Measurements from ENCODE around the gene PTPRN2.
A peak's percentile ranks its signal among the peaks of the same experiment; 100 is the strongest.
"Not testable (repeated sequence)": the region's sequence is repeated elsewhere in the genome, so short reads cannot be mapped to it uniquely, and the experiment has no call there.

PTPRN2 gene

DNA sequence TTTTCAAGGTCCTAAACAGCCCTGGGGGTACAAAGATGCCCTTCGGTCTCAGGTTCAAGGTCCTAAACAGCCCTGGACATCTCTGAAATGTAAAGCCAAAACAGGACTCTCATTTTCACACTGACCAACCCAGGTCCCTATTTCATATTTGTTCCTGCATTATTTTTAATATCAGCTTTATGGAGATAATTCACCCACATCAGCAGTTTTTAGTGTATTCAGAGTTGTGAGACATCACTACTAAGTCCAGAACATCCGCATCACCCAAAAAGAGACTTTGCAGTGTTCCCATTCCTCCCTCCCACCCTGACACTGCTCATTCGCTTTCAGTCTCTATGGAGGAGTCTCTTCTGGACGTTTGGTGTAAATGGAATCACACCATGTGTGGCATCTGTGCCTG lies 420.2 kb downstream of the PTPRN2 start:
- no peak for DNase-seq (ENCODE audit: low read depth)

DNA sequence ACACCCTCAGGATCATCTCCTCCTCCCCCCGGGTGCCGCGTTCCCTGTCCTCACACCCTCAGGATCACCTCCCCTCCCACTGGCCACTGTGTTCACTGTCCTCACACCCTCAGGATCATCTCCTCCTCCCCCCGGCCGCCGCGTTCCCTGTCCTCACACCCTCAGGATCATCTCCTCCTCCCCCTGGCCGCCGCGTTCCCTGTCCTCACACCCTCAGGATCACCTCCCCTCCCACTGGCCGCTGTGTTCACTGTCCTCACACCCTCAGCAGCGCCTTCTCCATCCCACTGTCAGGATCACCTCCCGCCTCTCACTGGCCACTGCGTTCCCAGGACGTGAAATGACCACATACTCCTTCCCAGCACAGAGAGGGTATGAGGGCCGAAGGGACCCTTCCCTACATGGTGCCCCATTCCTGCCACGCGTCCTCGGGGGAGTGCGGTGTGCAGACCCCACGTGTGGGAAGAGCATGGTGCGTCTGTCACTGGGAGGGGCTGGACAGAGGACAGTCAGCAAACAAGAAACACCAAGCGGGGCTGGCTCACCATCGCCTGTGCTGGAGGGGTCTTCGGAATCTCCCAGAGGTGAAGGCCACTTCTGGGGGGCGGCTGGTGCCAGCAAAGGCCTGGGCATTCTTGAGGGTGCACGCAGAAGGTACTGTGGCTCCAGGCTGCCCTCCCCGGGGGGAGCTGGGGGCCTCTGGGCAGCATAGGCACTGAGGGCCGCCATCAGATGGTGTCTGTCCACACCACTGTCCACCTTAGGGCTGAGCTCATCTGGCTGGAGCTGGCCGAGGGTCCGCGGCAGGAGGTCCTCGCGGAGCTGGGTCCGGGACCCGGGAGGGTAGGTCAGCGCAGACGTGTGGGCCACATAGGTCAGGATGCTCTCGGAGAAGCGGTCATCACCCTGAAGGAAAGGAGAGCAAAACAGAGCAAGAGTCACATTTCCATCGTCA lies 421.0 kb downstream of the PTPRN2 start:
- no peak for DNase-seq (ENCODE audit: low read depth)

DNA sequence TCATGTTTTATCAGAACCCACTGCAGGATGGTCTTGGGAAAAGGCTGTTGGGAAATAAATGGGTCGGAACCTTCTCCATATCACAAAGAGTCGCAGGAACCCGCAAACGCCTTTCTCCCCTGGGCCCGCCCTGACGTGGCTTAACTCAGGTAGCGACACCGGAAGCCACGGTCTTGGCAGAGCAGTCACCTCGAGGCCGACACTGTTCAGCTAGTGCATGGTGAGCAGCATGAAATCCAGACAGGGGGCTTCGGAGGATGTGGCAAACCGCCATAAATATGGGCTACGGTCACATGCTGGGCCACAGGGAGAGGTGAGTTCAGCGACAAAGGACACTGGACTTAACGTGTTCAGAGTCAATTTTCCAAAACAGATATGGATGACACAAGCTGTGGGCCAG lies 421.9 kb downstream of the PTPRN2 start:
- no peak for DNase-seq (ENCODE audit: low read depth)

DNA sequence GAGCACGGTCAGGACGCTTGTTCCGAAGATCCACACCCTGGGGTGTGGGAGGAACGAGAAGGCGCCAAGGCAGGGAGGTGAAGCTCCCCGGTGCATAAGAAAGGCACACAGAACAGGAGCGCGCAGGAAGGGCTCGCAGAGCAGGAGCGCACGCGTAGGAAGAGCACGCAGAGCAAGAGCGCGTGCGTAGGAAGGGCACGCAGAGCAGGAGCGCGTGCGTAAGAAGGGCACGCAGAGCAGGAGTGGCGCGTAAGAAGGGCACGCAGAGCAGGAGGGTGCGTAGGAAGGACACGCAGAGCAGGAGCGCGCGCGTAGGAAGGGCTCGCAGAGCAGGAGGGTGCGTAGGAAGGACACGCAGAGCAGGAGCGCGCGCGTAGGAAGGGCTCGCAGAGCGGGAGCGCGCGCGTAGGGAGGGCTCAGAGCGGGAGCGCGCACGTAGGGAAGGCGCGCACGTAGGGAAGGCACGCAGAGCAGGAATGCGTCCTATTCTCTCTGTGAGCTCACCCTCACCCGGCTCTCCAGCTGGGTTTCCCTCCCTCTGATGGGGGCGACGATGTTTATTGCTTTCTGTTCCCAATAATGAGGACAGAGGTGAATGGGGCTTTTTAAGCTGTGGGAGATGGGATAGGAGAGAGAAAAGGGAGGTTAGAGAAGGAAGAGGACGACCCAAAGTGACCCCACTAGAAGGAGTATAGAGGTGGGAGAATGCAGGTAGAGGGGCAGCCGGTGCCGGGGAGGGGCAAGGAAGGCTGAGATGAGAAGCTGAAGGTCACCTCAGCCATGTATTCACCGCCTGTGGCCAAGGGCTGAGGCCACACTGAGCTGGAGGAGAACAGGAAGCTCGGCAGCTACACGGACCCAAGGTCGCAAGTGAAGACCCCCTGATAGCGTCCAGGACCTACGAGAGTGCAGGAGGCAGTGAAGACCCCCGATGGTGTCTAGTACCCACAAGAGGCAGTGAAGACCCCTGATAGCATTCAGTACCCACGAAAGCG lies 423.2 kb downstream of the PTPRN2 start:
- no peak for DNase-seq (ENCODE audit: low read depth)

- no peak for DNase-seq (ENCODE audit: low read depth)
Measured at GRCh38 chr7:158161194-158161593, 426.4 kb downstream of the PTPRN2 start.

DNA sequence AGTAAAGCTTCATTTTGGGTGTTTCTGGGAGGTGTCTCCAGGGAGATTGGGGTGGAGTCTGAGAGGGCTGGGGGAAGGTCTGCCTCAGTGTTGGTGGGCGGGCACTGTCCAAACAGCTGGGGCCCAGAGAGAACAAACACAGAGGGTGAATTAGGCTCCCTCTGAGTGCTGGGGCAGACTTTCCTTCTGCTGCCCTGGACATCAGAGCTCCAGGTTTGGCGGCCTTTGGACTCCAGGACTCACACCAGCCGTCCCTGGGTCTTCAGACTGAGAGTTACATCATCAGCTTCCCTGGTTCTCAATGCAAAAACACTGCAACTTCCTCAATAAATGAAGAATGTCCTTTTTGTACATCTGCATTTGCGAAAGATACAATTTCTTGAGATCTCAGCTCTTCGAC lies 427.4 kb downstream of the PTPRN2 start:
- no peak for DNase-seq (ENCODE audit: low read depth)

- DNase-seq (ENCODE audit: low read depth) = no peak
Measured at GRCh38 chr7:158157460-158157859, 430.2 kb downstream of the PTPRN2 start.

DNA sequence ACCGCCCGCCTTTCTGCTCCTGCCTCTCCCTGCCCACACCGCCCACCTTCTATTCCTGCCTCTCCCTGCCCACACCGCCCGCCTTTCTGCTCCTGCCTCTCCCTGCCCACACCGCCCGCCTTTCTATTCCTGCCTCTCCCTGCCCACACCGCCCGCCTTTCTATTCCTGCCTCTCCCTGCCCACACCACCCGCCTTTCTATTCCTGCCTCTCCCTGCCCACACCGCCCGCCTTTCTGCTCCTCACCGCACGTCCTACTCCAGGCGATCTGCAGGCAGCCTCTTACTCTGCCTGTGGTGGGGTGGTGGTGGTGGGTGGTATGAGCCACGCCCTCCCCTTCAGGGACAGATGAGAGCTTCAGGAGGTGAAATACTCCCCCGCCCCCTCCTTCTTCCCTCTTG lies 436.4 kb downstream of the PTPRN2 start:
- peak; percentile 20 for DNase-seq (ENCODE audit: low read depth)

DNA sequence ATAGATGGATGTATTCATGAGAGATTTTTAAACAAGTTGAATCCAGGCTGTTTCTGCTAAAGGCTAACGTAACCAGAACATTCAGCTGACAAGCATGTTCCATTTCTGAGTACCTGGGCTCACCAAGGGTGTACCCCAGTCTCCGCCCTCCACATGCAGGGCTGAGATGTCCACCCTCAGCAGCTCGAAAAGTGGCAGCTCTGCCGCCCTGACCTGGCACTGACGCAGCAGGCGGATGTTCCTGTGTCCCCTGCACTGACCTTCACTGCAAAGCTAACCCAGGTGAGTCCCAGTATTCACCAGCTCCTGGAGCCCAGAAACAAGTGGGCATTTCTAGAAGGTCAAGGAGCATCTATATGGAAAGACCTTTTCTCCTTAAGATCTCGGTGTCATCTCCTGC lies 437.4 kb downstream of the PTPRN2 start:
- DNase-seq (ENCODE audit: low read depth) = no peak

DNA sequence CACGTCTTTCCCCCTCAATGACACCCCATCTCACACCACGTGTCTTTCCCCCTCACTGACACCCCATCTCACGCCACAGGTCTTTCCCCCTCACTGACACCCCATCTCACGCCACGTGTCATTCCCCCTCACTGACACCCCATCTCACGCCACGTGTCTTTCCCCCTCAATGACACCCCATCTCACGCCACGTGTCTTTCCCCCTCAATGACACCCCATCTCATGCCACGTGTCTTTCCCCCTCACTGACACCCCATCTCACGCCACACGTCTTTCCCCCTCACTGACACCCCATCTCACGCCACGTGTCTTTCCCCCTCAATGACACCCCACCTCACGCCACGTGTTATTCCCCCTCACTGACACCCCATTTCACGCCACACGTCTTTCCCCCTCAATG lies 440.2 kb downstream of the PTPRN2 start:
- DNase-seq (ENCODE audit: low read depth) = not testable (repeated sequence)

DNA sequence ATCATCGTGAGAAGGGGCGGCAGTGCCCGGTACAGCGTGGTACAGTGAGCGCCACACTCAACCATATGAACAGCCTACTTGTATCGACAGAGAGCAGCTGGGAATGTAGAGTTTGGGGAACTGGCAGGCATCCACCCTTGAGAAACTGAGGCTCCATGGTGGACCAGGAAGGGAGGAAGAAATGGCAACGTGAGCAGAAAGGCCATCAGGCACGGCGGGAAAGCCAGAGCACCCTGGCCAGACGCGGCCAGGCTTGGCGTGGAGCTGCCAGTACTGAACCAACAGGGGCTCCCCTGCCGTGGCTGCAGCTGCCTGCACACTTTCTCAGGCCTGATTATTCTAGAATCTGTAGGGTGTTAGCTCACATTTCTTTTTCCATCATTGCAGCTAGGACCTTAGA lies 442.3 kb downstream of the PTPRN2 start:
- no peak for DNase-seq (ENCODE audit: low read depth)

GRCh38 chr7:158143196-158144120 lies 444.2 kb downstream of the PTPRN2 start:
- DNase-seq (ENCODE audit: low read depth) = no peak

DNA sequence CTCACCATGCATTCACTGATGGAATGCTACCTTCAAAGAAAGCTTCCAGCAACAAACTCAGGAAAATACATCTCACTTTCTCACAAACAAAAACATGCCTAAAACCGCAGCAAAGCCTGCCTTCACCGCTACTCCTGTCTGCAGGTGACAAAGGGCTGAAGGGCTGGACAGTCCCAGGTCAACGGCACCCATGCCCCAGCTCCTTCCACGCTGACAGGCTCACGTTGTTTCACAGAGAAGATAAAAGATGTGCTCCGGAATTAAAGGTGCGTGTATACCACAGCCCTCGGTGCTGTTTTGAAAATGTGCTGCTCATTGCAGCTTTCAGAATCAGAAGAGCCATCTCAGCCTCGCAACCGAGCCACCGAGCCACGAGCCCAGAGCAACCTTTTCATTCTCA lies 445.0 kb downstream of the PTPRN2 start:
- DNase-seq (ENCODE audit: low read depth) = no peak

GRCh38 chr7:158141806-158142518 lies 445.7 kb downstream of the PTPRN2 start:
- no peak for DNase-seq (ENCODE audit: low read depth)

DNA sequence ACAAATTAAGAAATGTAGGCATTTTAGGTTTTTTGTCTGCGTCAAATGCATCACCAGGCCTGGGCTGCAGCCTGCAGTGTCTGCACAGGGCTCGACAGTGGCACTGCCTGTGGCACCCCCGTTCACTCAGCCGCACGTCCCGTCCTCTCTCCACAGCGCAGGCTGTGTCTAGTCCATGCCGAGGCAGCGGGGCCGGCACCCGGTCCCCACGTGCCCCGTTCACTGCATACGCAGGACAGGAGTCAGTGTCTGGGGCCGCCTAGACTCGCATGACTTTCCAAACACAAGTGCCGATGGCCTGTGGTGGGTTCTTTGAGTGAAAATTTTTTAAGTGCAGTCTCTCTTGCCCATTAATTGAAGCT lies 446.4 kb downstream of the PTPRN2 start:
- DNase-seq (ENCODE audit: low read depth) = no peak

GRCh38 chr7:158140538-158141220 lies 446.9 kb downstream of the PTPRN2 start:
- DNase-seq (ENCODE audit: low read depth) = no peak

DNA sequence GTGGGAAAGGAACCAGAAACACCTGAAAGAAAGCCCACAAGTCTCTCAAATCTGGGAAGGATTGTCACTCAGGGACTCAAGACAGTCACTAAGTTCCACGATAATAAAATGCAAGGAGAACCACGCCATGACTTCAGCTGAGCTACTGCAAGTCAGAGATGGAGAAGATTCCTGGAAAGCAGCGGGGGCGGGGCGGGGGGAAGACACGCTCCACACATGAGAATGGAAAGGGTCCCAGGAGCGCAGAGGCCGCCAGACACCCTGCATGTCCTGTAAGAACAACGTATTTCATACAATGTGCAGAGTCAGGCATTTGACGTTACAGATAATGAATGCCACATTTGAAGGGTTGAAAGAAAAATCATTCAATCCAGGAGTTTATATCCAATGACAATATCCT lies 448.1 kb downstream of the PTPRN2 start:
- DNase-seq (ENCODE audit: low read depth) = no peak

DNA sequence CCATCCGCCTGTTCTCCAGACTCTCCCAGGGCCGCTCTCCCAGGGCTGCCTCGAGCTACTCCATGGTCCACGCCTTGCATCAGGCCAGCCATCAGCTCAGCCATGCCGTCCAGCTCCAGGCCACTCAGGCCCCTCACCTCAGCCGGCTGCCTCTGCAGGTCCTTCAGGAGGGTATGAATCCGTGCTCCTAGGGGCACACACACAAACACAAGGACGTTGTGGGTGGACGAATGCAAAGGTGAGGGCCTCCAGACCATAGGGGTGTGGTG lies 449.4 kb downstream of the PTPRN2 start:
- no peak for DNase-seq (ENCODE audit: low read depth)

GRCh38 chr7:158137516-158138328 lies 449.9 kb downstream of the PTPRN2 start:
- no peak for DNase-seq (ENCODE audit: low read depth)

- DNase-seq (ENCODE audit: low read depth) = no peak
Measured at GRCh38 chr7:158135931-158136330, 451.7 kb downstream of the PTPRN2 start.

Measured in CMK (cell line).